ENCODE measurements around the gene PRXL2A. TPM values are rescaled to one million over a fixed set of nuclear protein-coding genes. Genes with fewer than 3 reads are reported as not detected.
A peak's percentile ranks its signal among the peaks of the same experiment; 100 is the strongest.

Gene PRXL2A
- total RNA-seq, 2 donors from 2014 or later = 42.8 to 81.2 TPM

DNA sequence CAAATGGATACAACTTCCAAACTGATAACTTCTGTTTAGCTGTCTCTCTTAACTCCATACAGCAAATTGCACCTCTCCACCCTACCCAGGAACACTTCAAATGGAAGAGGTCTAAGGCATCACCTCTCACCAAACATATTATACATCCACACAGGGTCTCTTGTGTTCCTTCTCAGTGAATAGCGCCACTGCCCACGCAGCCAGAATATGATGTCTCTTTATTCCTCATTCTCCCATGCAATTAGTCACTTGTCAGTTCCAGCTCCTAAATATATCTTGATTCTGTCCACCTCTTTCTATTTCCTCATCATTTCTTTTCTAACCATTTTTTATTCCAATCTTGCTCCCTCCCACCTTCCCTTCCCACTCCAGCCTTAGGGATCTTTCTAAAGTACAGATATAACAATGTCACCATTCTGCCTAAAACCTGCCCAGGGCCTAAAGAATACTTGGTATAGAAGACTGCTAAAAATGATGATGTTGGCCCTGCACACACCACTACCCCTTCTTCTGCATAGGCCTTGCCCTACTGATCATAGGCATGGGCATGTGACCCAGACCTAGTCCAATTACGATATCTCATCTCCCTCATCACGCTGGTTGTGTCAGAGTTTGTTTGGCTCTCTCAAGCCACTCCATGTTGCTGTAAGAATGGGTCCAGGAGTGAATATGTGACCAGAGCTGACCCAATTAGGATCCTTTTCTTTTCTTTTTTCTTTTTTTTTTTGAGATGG lies 40.0 kb downstream of the PRXL2A start:
- Histone ChIP-seq H3K4me1 (peaks cover 0 to 38% of the 10 kb centered on the region in 2 donors), H3K27ac (no peak overlapping the region), H3K4me3 (no peak overlapping the region), H3K27me3 (no peaks in the 10 kb centered on the region), H3K36me3 (no peaks in the 10 kb centered on the region), H3K9me3 (no peaks in the 10 kb centered on the region)
- TF ChIP-seq, protein P1, sequence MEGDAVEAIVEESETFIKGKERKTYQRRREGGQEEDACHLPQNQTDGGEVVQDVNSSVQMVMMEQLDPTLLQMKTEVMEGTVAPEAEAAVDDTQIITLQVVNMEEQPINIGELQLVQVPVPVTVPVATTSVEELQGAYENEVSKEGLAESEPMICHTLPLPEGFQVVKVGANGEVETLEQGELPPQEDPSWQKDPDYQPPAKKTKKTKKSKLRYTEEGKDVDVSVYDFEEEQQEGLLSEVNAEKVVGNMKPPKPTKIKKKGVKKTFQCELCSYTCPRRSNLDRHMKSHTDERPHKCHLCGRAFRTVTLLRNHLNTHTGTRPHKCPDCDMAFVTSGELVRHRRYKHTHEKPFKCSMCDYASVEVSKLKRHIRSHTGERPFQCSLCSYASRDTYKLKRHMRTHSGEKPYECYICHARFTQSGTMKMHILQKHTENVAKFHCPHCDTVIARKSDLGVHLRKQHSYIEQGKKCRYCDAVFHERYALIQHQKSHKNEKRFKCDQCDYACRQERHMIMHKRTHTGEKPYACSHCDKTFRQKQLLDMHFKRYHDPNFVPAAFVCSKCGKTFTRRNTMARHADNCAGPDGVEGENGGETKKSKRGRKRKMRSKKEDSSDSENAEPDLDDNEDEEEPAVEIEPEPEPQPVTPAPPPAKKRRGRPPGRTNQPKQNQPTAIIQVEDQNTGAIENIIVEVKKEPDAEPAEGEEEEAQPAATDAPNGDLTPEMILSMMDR (IDR thresholded peaks at IDR 0.05) = no peak
- no peak for DNase-seq (ENCODE audit: low spot score)

DNA sequence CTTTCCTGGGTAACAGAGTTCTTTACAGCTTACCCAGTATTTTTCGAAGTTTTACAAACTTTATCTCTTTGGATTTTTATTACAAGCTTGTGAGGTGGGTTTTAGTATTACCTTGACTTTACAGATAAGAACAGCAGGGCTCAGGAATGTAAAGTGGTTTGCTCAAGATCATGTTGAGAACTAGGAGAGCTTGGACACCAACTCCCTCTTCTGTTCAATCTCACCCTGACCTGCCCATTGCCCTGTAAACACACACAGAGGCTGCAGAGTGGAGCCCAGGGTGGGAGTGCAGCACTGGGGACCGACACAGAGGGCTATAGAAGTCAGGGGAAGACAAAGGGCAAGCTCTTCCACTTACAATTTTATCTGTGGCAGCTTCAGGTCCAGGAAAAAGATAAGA lies 41.2 kb downstream of the PRXL2A start:
- Histone ChIP-seq H3K27ac (no peak overlapping the region), H3K4me1 (peaks cover 0 to 32% of the 10 kb centered on the region in 2 donors)
- TF ChIP-seq, protein P1 (IDR thresholded peaks at IDR 0.05) = no peak

DNA sequence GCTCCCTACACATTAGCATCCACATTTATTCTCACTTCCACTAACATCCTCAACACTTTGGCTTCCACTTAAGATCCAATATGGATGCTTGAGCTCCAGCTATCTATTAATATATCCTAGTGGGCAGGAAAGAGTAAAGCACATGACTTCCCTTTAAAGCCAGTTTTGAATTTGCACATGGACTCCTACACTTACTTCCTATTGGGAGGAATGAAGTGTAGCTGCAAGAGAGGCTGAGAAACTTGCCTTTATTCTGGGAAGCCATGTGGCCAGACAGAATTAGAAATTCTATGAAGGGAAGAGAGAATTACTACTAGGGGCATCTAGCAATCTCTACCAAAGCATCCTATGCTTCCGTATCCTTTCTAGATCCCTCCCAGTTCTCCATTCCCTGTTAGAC lies 42.8 kb downstream of the PRXL2A start:
- no peak for DNase-seq (ENCODE audit: low spot score)
- no peak overlapping the region for H3K27ac ChIP-seq
- no peaks in the 10 kb centered on the region for H3K9me3 ChIP-seq
- peaks cover 0 to 26% of the 10 kb centered on the region in 2 donors for H3K4me1 ChIP-seq
- H3K36me3 ChIP-seq = no peaks in the 10 kb centered on the region
- H3K27me3 ChIP-seq = no peaks in the 10 kb centered on the region
- TF ChIP-seq, protein P1 (IDR thresholded peaks at IDR 0.05) = no peak
- no peak overlapping the region for H3K4me3 ChIP-seq

More for the DNA sequence above, 41.2 kb downstream of the PRXL2A start:
- Histone ChIP-seq H3K36me3 (no peaks in the 10 kb centered on the region), H3K9me3 (no peaks in the 10 kb centered on the region), H3K4me3 (no peak overlapping the region), H3K27me3 (no peaks in the 10 kb centered on the region)
- no peak for DNase-seq (ENCODE audit: low spot score)

DNA sequence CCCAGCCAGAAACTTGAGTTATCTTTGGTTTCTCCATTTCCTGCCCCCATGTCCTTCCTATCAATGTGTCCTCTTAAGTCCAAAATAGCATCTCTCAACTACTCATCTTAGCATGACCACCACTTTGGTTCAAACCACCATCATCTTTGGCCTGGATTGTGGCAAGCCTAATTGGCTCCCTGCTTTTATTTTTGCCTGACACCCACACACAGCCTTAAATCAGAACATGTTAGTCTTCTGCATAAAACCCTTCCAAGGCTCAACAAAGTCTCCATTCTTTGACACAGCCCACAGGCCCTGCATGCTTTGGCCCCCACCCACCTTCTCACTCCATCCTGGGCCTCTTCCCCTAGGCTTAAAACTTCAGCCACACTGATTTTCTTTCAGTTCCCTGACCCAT lies 43.7 kb downstream of the PRXL2A start:
- H3K4me1 ChIP-seq = peaks cover 0 to 36% of the 10 kb centered on the region in 2 donors

DNA sequence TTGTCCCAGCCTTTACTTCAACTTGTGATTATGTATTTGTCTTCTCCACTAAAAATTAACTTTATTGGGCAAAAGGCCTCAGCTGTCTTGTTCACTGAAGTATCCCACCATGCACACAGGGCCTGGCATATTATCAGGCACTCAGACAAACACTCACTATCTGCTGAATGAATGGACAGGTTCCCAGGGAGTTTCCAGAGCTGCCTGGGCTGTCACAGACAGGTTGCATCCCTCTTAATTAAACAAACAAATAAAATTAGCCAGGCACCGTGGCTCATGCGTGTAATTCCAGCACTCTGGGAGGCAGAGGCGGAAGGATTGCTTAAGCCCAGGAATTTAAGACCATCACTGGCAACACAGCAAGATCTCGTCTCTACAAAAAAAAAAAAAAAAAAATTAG lies 44.3 kb downstream of the PRXL2A start:
- peak overlapping the region; percentile 85 to 92 for H3K27ac ChIP-seq
- DNase-seq (ENCODE audit: low spot score) = no peak
- H3K4me1 ChIP-seq = peaks cover 0 to 41% of the 10 kb centered on the region in 2 donors

More for the DNA sequence above, 43.7 kb downstream of the PRXL2A start:
- Histone ChIP-seq H3K27ac (no peak overlapping the region), H3K9me3 (no peaks in the 10 kb centered on the region), H3K4me3 (no peak overlapping the region), H3K36me3 (no peaks in the 10 kb centered on the region), H3K27me3 (no peaks in the 10 kb centered on the region)
- DNase-seq (ENCODE audit: low spot score) = no peak
- TF ChIP-seq, protein P1 (IDR thresholded peaks at IDR 0.05) = no peak

More for the DNA sequence above, 44.3 kb downstream of the PRXL2A start:
- no peaks in the 10 kb centered on the region for H3K36me3 ChIP-seq
- no peaks in the 10 kb centered on the region for H3K9me3 ChIP-seq
- no peaks in the 10 kb centered on the region for H3K27me3 ChIP-seq
- TF ChIP-seq, protein P1 (IDR thresholded peaks at IDR 0.05) = no peak
- no peak overlapping the region for H3K4me3 ChIP-seq
